Nephron (organoid): ENCODE measurements around the gene SOX11.

ENCODE experiments used
- H3K27ac Mint-ChIP-seq, 3 experiments: 2 replicates each; pipeline ENCODE4 v1.8.0; 2020; ENCODE audit warnings: mixed read lengths in 3 of 3, mild to moderate bottlenecking in 2 of 3, moderate library complexity in 1 of 3
- H3K27me3 Mint-ChIP-seq: 2 replicates; pipeline ENCODE4 v1.8.0; 2021; ENCODE audit warnings: low read depth, mild to moderate bottlenecking, moderate library complexity, mixed read lengths
- H3K36me3 Mint-ChIP-seq: 2 replicates; pipeline ENCODE4 v1.8.0; 2020; ENCODE audit warnings: low read depth, mixed read lengths
- H3K4me1 Mint-ChIP-seq: 2 replicates; pipeline ENCODE4 v1.8.0; 2020; ENCODE audit warnings: mixed read lengths
- H3K4me3 Mint-ChIP-seq, 3 experiments: 2 replicates each; pipeline ENCODE4 v1.8.0; 2020; ENCODE audit warnings: mild to moderate bottlenecking in 3 of 3, mixed read lengths in 3 of 3, moderate library complexity in 2 of 3
- H3K9me3 Mint-ChIP-seq: 2 replicates; pipeline ENCODE4 v1.8.0; 2020; ENCODE audit warnings: mixed read lengths
- CTCF ChIP-seq, 3 experiments: fragments of 200-600 bp; sonication (generic); IDR thresholded peaks; one replicate each; pipeline ENCODE4 v1.5.0; 2021; ENCODE audit warnings: antibody characterized with exemption in 3 of 3; ENCODE audit not compliant: unreplicated experiment in 3 of 3

The SOX11 gene

GRCh38 chr2:5705490-5705889 is 13.3 kb downstream of the SOX11 start:
- Mint-ChIP-seq H3K9me3 (no peaks in the 10 kb centered on the region), H3K36me3 (peaks cover 23% of the 10 kb centered on the region), H3K4me1 (peaks cover 5% of the 10 kb centered on the region), H3K27ac (no peak overlapping the region), H3K4me3 (no peak overlapping the region), H3K27me3 (peaks cover 5% of the 10 kb centered on the region)
- no peak for TF ChIP-seq CTCF (IDR thresholded peaks at IDR 0.05; ENCODE audit: unreplicated experiment in 3 of 3)

GRCh38 chr2:5706717-5707455 is 14.7 kb downstream of the SOX11 start:
- TF ChIP-seq CTCF (IDR thresholded peaks at IDR 0.05; ENCODE audit: unreplicated experiment in 3 of 3) = no peak
- Mint-ChIP-seq H3K36me3 (peaks cover 12% of the 10 kb centered on the region), H3K27me3 (peaks cover 8% of the 10 kb centered on the region), H3K27ac (no peak overlapping the region), H3K9me3 (no peaks in the 10 kb centered on the region), H3K4me1 (no peaks in the 10 kb centered on the region), H3K4me3 (no peak overlapping the region)

GRCh38 chr2:5710615-5711014 is 18.4 kb downstream of the SOX11 start:
- H3K27ac Mint-ChIP-seq = no peak overlapping the region
- no peaks in the 10 kb centered on the region for H3K9me3 Mint-ChIP-seq
- no peak overlapping the region for H3K4me3 Mint-ChIP-seq
- TF ChIP-seq CTCF (IDR thresholded peaks at IDR 0.05; ENCODE audit: unreplicated experiment in 3 of 3) = no peak
- H3K27me3 Mint-ChIP-seq = peaks cover 8% of the 10 kb centered on the region
- no peaks in the 10 kb centered on the region for H3K4me1 Mint-ChIP-seq
- no peaks in the 10 kb centered on the region for H3K36me3 Mint-ChIP-seq

GRCh38 chr2:5713101-5713500 is 20.9 kb downstream of the SOX11 start:
- no peaks in the 10 kb centered on the region for H3K4me1 Mint-ChIP-seq
- H3K27me3 Mint-ChIP-seq = peaks cover 8% of the 10 kb centered on the region
- H3K4me3 Mint-ChIP-seq = no peak overlapping the region
- no peak overlapping the region for H3K27ac Mint-ChIP-seq
- no peaks in the 10 kb centered on the region for H3K36me3 Mint-ChIP-seq
- no peak for TF ChIP-seq CTCF (IDR thresholded peaks at IDR 0.05; ENCODE audit: unreplicated experiment in 3 of 3)
- no peaks in the 10 kb centered on the region for H3K9me3 Mint-ChIP-seq

GRCh38 chr2:5719629-5720334 is 27.6 kb downstream of the SOX11 start:
- peaks cover 5% of the 10 kb centered on the region for H3K4me1 Mint-ChIP-seq
- H3K36me3 Mint-ChIP-seq = no peaks in the 10 kb centered on the region
- no peak for TF ChIP-seq CTCF (IDR thresholded peaks at IDR 0.05; ENCODE audit: unreplicated experiment in 3 of 3)
- H3K27ac Mint-ChIP-seq = no peak overlapping the region
- no peaks in the 10 kb centered on the region for H3K9me3 Mint-ChIP-seq
- H3K27me3 Mint-ChIP-seq = no peaks in the 10 kb centered on the region
- no peak overlapping the region for H3K4me3 Mint-ChIP-seq
